ENCODE results near the gene COA6. TPM values are rescaled to one million over a fixed set of nuclear protein-coding genes. Genes with fewer than 3 reads are reported as not detected.

The COA6 gene
- total RNA-seq, 4 donors from 2014 or later: 11.7 to 48.7 (median 19.0) TPM

GRCh38 chr1:234406871-234407270, 33.6 kb downstream of the COA6 start:
- no peaks in the 10 kb centered on the region for H3K9me3 ChIP-seq
- no peaks in the 10 kb centered on the region for H3K4me1 ChIP-seq
- no peak overlapping the region for H3K4me3 ChIP-seq
- TF ChIP-seq CTCF (IDR thresholded peaks at IDR 0.05) (no peak), POLR2A (IDR thresholded peaks at IDR 0.05) (no peak)
- no peak overlapping the region for H3K27ac ChIP-seq
- no peak for DNase-seq
- no peaks in the 10 kb centered on the region for H3K27me3 ChIP-seq
- peaks cover 0 to 6% (median 0%) of the 10 kb centered on the region in 3 donors for H3K36me3 ChIP-seq

- TF ChIP-seq CTCF (IDR thresholded peaks at IDR 0.05) (no peak), POLR2A (IDR thresholded peaks at IDR 0.05) (no peak)
- Histone ChIP-seq H3K4me3 (no peak overlapping the region), H3K4me1 (no peaks in the 10 kb centered on the region), H3K9me3 (no peaks in the 10 kb centered on the region), H3K27ac (peak overlapping the region in 1 of 4 donors; percentile 21), H3K36me3 (peaks cover 0 to 16% (median 0%) of the 10 kb centered on the region in 3 donors), H3K27me3 (no peaks in the 10 kb centered on the region)
- DNase-seq: peak in 2 of 3 donors; percentile 35 to 49
Measured at GRCh38 chr1:234408757-234409156, 35.5 kb downstream of the COA6 start.

- H3K36me3 ChIP-seq: peaks cover 0 to 21% (median 0%) of the 10 kb centered on the region in 3 donors
Measured at GRCh38 chr1:234409328-234409727, 36.1 kb downstream of the COA6 start.

GRCh38 chr1:234412830-234413229, 39.6 kb downstream of the COA6 start:
- no peak for TF ChIP-seq POLR2A (IDR thresholded peaks at IDR 0.05)
- no peak for TF ChIP-seq CTCF (IDR thresholded peaks at IDR 0.05)

More at GRCh38 chr1:234409328-234409727, 36.1 kb downstream of the COA6 start:
- no peak overlapping the region for H3K4me3 ChIP-seq
- TF ChIP-seq POLR2A (IDR thresholded peaks at IDR 0.05): no peak
- TF ChIP-seq CTCF (IDR thresholded peaks at IDR 0.05): no peak
- DNase-seq: no peak
- H3K27ac ChIP-seq: no peak overlapping the region
- H3K9me3 ChIP-seq: no peaks in the 10 kb centered on the region
- H3K27me3 ChIP-seq: no peaks in the 10 kb centered on the region
- H3K4me1 ChIP-seq: no peaks in the 10 kb centered on the region

GRCh38 chr1:234413485-234413884, 40.2 kb downstream of the COA6 start:
- DNase-seq: no peak
- no peak overlapping the region for H3K27ac ChIP-seq
- H3K9me3 ChIP-seq: no peaks in the 10 kb centered on the region
- H3K4me3 ChIP-seq: no peak overlapping the region
- H3K36me3 ChIP-seq: peaks cover 0 to 28% (median 0%) of the 10 kb centered on the region in 3 donors
- no peaks in the 10 kb centered on the region for H3K4me1 ChIP-seq
- H3K27me3 ChIP-seq: no peaks in the 10 kb centered on the region
- no peak for TF ChIP-seq CTCF (IDR thresholded peaks at IDR 0.05)
- TF ChIP-seq POLR2A (IDR thresholded peaks at IDR 0.05): no peak

More at GRCh38 chr1:234412830-234413229, 39.6 kb downstream of the COA6 start:
- Histone ChIP-seq H3K36me3 (peaks cover 0 to 26% (median 0%) of the 10 kb centered on the region in 3 donors), H3K27ac (no peak overlapping the region), H3K27me3 (no peaks in the 10 kb centered on the region), H3K9me3 (no peaks in the 10 kb centered on the region), H3K4me3 (no peak overlapping the region), H3K4me1 (no peaks in the 10 kb centered on the region)
- DNase-seq: no peak

GRCh38 chr1:234413990-234414389, 40.7 kb downstream of the COA6 start:
- peaks cover 0 to 32% (median 0%) of the 10 kb centered on the region in 3 donors for H3K36me3 ChIP-seq
- no peak overlapping the region for H3K27ac ChIP-seq
- TF ChIP-seq CTCF (IDR thresholded peaks at IDR 0.05): no peak
- no peak for TF ChIP-seq POLR2A (IDR thresholded peaks at IDR 0.05)

More at GRCh38 chr1:234413990-234414389, 40.7 kb downstream of the COA6 start:
- Histone ChIP-seq H3K4me1 (no peaks in the 10 kb centered on the region), H3K9me3 (no peaks in the 10 kb centered on the region), H3K4me3 (no peak overlapping the region), H3K27me3 (no peaks in the 10 kb centered on the region)
- DNase-seq: no peak

All from Peyer's patch (tissue), 4 donors.